ENCODE data around the gene PIM3. TPM values are rescaled to one million over a fixed set of nuclear protein-coding genes. Genes with fewer than 3 reads are reported as not detected.
A peak's percentile ranks its signal among the peaks of the same experiment; 100 is the strongest.

PIM3 gene
- total and polyA plus RNA-seq, 2 of the 8 experiments (the other 6 are each of a cell fraction or from before 2014, with no cell fraction given) = 22.6 to 30.0 TPM

DNA sequence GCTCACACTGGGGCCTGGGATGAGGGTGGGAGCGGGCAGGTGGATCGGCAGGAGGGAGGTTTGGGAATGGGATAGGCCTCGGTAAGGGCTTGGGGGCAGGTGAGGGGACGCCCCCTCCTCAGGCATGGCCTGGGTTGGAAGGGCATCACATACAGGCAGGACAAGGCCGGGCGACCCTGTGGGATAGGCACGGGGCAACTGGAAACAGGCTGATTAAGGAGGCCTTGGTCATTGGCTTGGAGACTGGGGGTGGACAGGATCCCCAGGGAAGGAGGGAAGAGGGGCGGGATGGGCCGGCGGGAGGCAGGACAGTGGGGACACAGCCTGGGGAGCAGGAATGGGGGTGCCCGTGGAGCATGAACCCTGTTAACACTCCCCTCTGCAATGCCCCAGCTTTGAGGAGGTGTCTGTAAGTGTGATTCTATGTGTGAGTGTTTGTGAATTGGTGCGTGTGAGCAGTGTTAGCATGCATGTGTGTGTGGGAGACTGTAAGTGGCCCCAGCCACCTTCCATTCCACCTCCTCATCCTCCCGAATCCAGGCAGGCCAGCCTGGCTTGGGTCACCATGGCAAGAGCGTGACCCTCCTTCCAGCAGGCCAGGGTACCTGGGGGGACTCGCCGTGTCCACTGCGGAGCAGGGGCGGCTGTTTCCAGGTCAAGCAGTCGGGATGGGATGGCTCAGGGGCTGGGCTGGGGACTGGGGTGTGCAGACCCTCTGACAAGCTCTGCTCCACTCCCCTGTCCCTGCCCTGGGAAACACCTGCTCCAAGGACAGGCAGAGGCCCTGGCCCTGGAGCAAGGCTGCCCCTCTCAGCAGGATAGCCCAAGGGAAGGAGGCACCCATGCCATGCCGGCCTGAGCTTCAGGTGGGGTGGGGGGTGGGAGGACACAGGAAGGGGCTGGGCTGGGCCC lies 3.4 kb upstream of the PIM3 start:
- H3K27ac ChIP-seq (ENCODE audit: low read depth, low read length) = no peak overlapping the region
- H2BK120ac ChIP-seq (replicated peaks; ENCODE audit: low read depth, low read length) = no peak overlapping the region
- peaks cover 0 to 12% (median 6%) of the 10 kb centered on the region in 4 experiments; a peak in 6 of 7 replicates for H3K27me3 ChIP-seq (replicated peaks in 1 of 4; ENCODE audit: control insufficient read depth in 3 of 4, extremely low read depth in 1 of 4, insufficient read depth in 3 of 4, low read length in 3 of 4)
- no peak overlapping the region for H4K5ac ChIP-seq (ENCODE audit: insufficient read length, low read depth, low read length)
- H3K79me1 ChIP-seq (ENCODE audit: low read depth, low read length) = no peaks in the 10 kb centered on the region
- no peak overlapping the region for H3K4ac ChIP-seq (replicated peaks; ENCODE audit: insufficient read length, low read depth, low read length)
- no peak overlapping the region for H2BK5ac ChIP-seq (ENCODE audit: low read depth, low read length)
- peaks cover 0 to 4% of the 10 kb centered on the region in 2 experiments; a peak in 1 of 4 replicates for H3K79me2 ChIP-seq (ENCODE audit: control insufficient read depth in 1 of 2, insufficient read depth in 2 of 2, low read length in 2 of 2)
- no peak overlapping the region for H2AFZ ChIP-seq (ENCODE audit: low read length)
- H3K9ac ChIP-seq (replicated peaks in 1 of 4; ENCODE audit: extremely low read depth in 1 of 4, low read depth in 3 of 4, low read length in 3 of 4) = no peak overlapping the region
- H3K4me3 ChIP-seq (ENCODE audit: extremely low read depth in 1 of 4, insufficient read depth in 2 of 4, low read depth in 3 of 4, low read length in 4 of 4) = no peak overlapping the region
- H3K56ac ChIP-seq (replicated peaks; ENCODE audit: insufficient read length, low read depth, low read length) = no peak overlapping the region
- ChIA-PET CTCF (ENCODE audit: partially characterized antibody) (interaction anchor here (0.9 to 2.4 kb wide), 2 partner anchors 14 to 23 kb away, joined by 4 to 7 read pairs; no protein-coding TSS in a partner anchor), POLR2A (ENCODE audit: partially characterized antibody) (interaction anchor here (1.2 to 2.5 kb wide), 2 partner anchors 10 to 11 kb away, joined by 5 to 7 read pairs; no protein-coding TSS in a partner anchor)
- no peak for DNase-seq (ENCODE audit: low read depth in 1 of 2, low spot score in 2 of 2)
- H2BK12ac ChIP-seq (ENCODE audit: low read depth, low read length) = no peak overlapping the region
- H2BK15ac ChIP-seq (ENCODE audit: low read length) = no peak overlapping the region
- peaks cover 5 to 11% of the 10 kb centered on the region in 2 experiments for H4K20me1 ChIP-seq (replicated peaks in 1 of 2; ENCODE audit: control insufficient read depth in 1 of 2, insufficient read depth in 2 of 2, low read length in 2 of 2)
- H2BK20ac ChIP-seq (ENCODE audit: low read length) = no peak overlapping the region
- no peaks in the 10 kb centered on the region for H3K9me3 ChIP-seq (ENCODE audit: insufficient read depth in 2 of 2, low read depth in 1 of 2, low read length in 1 of 2)
- H4K91ac ChIP-seq (replicated peaks; ENCODE audit: insufficient read length, low read length) = peak overlapping the region; percentile 85
- H3K4me2 ChIP-seq (ENCODE audit: insufficient read depth in 1 of 2, low read depth in 2 of 2, low read length in 2 of 2) = no peak overlapping the region
- 90% methylated on average over 15 of the region's 20 CpGs; no CpG with 5 or more reads in 1 of the 2 experiments for WGBS, 2 experiments (ENCODE audit: extremely low coverage in 1 of 2, insufficient coverage in 1 of 2, insufficient read length in 1 of 2, insufficient replicate concordance in 2 of 2, low coverage in 1 of 2, low lambda C conversion rate in 2 of 2, missing lambda C conversion rate in 1 of 2)
- FAIRE-seq = no peak
- H2AK5ac ChIP-seq (ENCODE audit: low read depth, low read length) = no peak overlapping the region
- no peak overlapping the region for H4K8ac ChIP-seq (ENCODE audit: extremely low read depth, insufficient read depth, low read length)
- H3K4me1 ChIP-seq (replicated peaks in 1 of 4; ENCODE audit: control insufficient read depth in 3 of 4, insufficient read depth in 4 of 4, low read length in 3 of 4) = peaks cover 0 to 15% (median 8%) of the 10 kb centered on the region in 4 experiments; a peak in 5 of 7 replicates
- no peak overlapping the region for H3K18ac ChIP-seq (ENCODE audit: extremely low read depth, low read length)
- no peak overlapping the region for H3K23ac ChIP-seq (ENCODE audit: insufficient read length)
- no peaks in the 10 kb centered on the region for H3K36me3 ChIP-seq (ENCODE audit: control insufficient read depth in 2 of 4, insufficient read depth in 4 of 4, low read length in 3 of 4)
- H3K23me2 ChIP-seq (ENCODE audit: low read depth, low read length) = peaks cover 11% of the 10 kb centered on the region; the same call in 1 of the 2 replicates
- H3K14ac ChIP-seq (ENCODE audit: insufficient read length) = no peak overlapping the region
- TF ChIP-seq BRCA1 (IDR thresholded peaks at IDR 0.05; ENCODE audit: low read depth, low read length) (no peak), EZH2 (IDR thresholded peaks at IDR 0.05; ENCODE audit: low read depth, low read length, severe bottlenecking) (no peak), BACH1 (IDR thresholded peaks at IDR 0.05; ENCODE audit: low read length) (no peak), SP2 (IDR thresholded peaks at IDR 0.05; ENCODE audit: low read length) (no peak), HDAC6 (IDR thresholded peaks at IDR 0.05; ENCODE audit: low read depth, low read length) (no peak), KDM4A (IDR thresholded peaks at IDR 0.05; ENCODE audit: low read depth, low read length, severe bottlenecking) (no peak), TEAD4 (IDR thresholded peaks at IDR 0.05; ENCODE audit: low read depth, low read length) (no peak), CHD1 (IDR thresholded peaks at IDR 0.05; ENCODE audit: low read depth, low read length) (no peak), GTF2F1 (IDR thresholded peaks at IDR 0.05; ENCODE audit: borderline replicate concordance, low read depth, low read length) (no peak), RXRA (IDR thresholded peaks at IDR 0.05; ENCODE audit: insufficient read depth, low read depth, low read length) (no peak)
- TF ChIP-seq, protein P1, sequence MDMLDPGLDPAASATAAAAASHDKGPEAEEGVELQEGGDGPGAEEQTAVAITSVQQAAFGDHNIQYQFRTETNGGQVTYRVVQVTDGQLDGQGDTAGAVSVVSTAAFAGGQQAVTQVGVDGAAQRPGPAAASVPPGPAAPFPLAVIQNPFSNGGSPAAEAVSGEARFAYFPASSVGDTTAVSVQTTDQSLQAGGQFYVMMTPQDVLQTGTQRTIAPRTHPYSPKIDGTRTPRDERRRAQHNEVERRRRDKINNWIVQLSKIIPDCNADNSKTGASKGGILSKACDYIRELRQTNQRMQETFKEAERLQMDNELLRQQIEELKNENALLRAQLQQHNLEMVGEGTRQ (IDR thresholded peaks at IDR 0.05; ENCODE audit: low read length) = no peak

Data from H1 (cell line).